Measurements from ENCODE around the gene MAML2.

- TF ChIP-seq CTCF (IDR thresholded peaks at IDR 0.05; ENCODE audit: control extremely low read depth in 1 of 3, insufficient read depth in 1 of 3, low read depth in 1 of 3, low read length in 3 of 3) (no peak), POLR2A (IDR thresholded peaks at IDR 0.05; ENCODE audit: control extremely low read depth in 1 of 2, low read depth in 2 of 2, low read length in 2 of 2) (no peak), SIX5 (IDR thresholded peaks at IDR 0.05; ENCODE audit: low read depth, low read length) (no peak), POLR2AphosphoS5 (IDR thresholded peaks at IDR 0.05; ENCODE audit: low read depth, low read length) (no peak), EZH2 (IDR thresholded peaks at IDR 0.05; ENCODE audit: low read depth, low read length, severe bottlenecking) (no peak), ASH2L (IDR thresholded peaks at IDR 0.05; ENCODE audit: low read length) (no peak), RXRA (IDR thresholded peaks at IDR 0.05; ENCODE audit: insufficient read depth, low read depth, low read length) (no peak)
These were observed 230.5 kb downstream of the MAML2 start for GRCh38 chr11:96112192-96113128.
